ENCODE measurements around the gene SCAMP1. TPM values are rescaled to one million over a fixed set of nuclear protein-coding genes. Genes with fewer than 3 reads are reported as not detected.

Gene SCAMP1
- total RNA-seq, 1 experiment from 2014 or later, result 28.7 TPM

DNA sequence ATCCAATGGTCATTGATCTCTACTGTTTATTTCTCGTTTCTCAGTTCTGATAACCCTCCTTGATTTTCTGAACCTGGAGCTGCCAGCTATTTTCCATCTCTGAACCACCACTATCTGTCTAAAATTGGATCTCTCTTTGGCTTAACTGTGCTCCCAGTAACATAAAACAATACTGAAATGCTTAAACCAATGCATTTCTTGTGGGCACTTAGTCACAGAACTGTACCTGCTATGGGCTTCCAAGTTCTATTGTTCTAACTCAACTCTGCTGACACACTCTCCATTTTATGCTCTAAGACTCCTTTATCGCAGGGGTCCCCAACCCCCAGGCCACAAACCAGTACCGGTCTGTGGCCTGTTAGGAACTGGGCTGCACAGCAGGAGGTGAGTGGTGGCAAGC is 167.5 kb downstream of the SCAMP1 start:
- CTCF ChIA-PET, result no interaction called here
- POLR2A ChIA-PET (ENCODE audit: low non-redundant PET), result no interaction called here

More for the DNA sequence above, 167.5 kb downstream of the SCAMP1 start:
- no peak for TF ChIP-seq EZH2 (IDR thresholded peaks at IDR 0.05; ENCODE audit: borderline replicate concordance, low read depth, low read length, poor library complexity, severe bottlenecking)
- H3K27ac ChIP-seq (ENCODE audit: low read depth, low read length, poor library complexity, severe bottlenecking), result no peak overlapping the region
- no peak for DNase-seq (ENCODE audit: low spot score)
- no peak overlapping the region for H3K4me3 ChIP-seq (ENCODE audit: low read depth, low read length, poor library complexity, severe bottlenecking)
- H3K4me1 ChIP-seq (ENCODE audit: insufficient read depth, low read length, poor library complexity, severe bottlenecking), result no peaks in the 10 kb centered on the region
- H3K9me3 ChIP-seq (ENCODE audit: low read depth, low read length, poor library complexity, severe bottlenecking), result no peaks in the 10 kb centered on the region
- intact Hi-C loops (cut with micrococcal nuclease; ENCODE audit: unreplicated experiment), result no loop called here
- no TSS peak for BruUV-seq (replicated peaks)
- H3K36me3 ChIP-seq (ENCODE audit: insufficient read depth, low read length, poor library complexity, severe bottlenecking), result no peaks in the 10 kb centered on the region
- no peaks in the 10 kb centered on the region for H3K27me3 ChIP-seq (replicated peaks; ENCODE audit: insufficient read depth, low read depth, low read length, poor library complexity)

Other genes with a start within 250 kb of the SCAMP1 start
- 45.3 and 52.7 TPM in 2 replicates for gene AP3B1, start 65.9 kb upstream of the SCAMP1 start, total RNA-seq (2021)

Data from A673 (cell line).